Karpas-422 (cell line): ENCODE data around the gene LDHD. TPM values are rescaled to one million over a fixed set of nuclear protein-coding genes. Genes with fewer than 3 reads are reported as not detected.

Source experiments
- DNase-seq: peaks from one replicate; pipeline ENCODE4 v3.0.0-alpha.2; 2015
- H2AFZ ChIP-seq: fragments of 200-600 bp; sonication (generic); 2 replicates; pipeline ENCODE4 v1.6.1; 2014; ENCODE audit warnings: antibody characterized with exemption, low read length, mixed read lengths
- H3K27ac ChIP-seq: fragments of 200-600 bp; sonication (generic); 2 replicates; pipeline ENCODE4 v1.5.1; 2014; ENCODE audit warnings: mild to moderate bottlenecking, low read length, moderate library complexity
- H3K27me3 ChIP-seq: fragments of 200-600 bp; sonication (generic); 2 replicates; pipeline ENCODE4 v1.6.1; 2014; ENCODE audit warnings: low read length, mixed read lengths
- H3K36me3 ChIP-seq: fragments of 200-600 bp; sonication (generic); 2 replicates; pipeline ENCODE4 v1.6.1; 2014; ENCODE audit warnings: low read length, mixed read lengths; ENCODE audit not compliant: insufficient read depth
- H3K4me1 ChIP-seq: fragments of 200-600 bp; sonication (generic); 2 replicates; pipeline ENCODE4 v1.6.1; 2014; ENCODE audit warnings: mild to moderate bottlenecking, low read length, mixed read lengths
- H3K4me2 ChIP-seq: fragments of 200-600 bp; sonication (generic); 2 replicates; pipeline ENCODE4 v1.6.1; 2014; ENCODE audit warnings: low read length, low read depth, mild to moderate bottlenecking; ENCODE audit not compliant: poor library complexity, severe bottlenecking
- H3K4me3 ChIP-seq: fragments of 200-600 bp; sonication (generic); 2 replicates; pipeline ENCODE4 v1.5.1; 2014; ENCODE audit warnings: mild to moderate bottlenecking, antibody characterized with exemption, low read length, mixed read lengths
- H3K79me2 ChIP-seq: fragments of 200-600 bp; sonication (generic); 2 replicates; pipeline ENCODE4 v1.6.1; 2014; ENCODE audit warnings: mild to moderate bottlenecking, low read length, mixed read lengths
- H3K9ac ChIP-seq: fragments of 200-600 bp; sonication (generic); 2 replicates; pipeline ENCODE4 v1.6.0; 2014; ENCODE audit warnings: low read length
- H3K9me2 ChIP-seq: fragments of 200-600 bp; sonication (generic), shearing (Covaris generic); replicated peaks from 2 replicates; pipeline ENCODE4 v1.6.0; 2014; ENCODE audit warnings: mild to moderate bottlenecking, low read length, moderate library complexity; ENCODE audit not compliant: insufficient read depth
- H3K9me3 ChIP-seq: fragments of 300-700, 200-600 bp; sonication (generic); 2 replicates; pipeline ENCODE4 v1.6.1; 2014; ENCODE audit warnings: low read length, mixed read lengths
- H4K20me1 ChIP-seq: fragments of 200-600 bp; sonication (generic); 2 replicates; pipeline ENCODE4 v1.6.1; 2014; ENCODE audit warnings: mild to moderate bottlenecking, antibody characterized with exemption, low read length, low read depth; ENCODE audit not compliant: insufficient read depth
- total RNA-seq: library from RNA; depleted of rRNA; stranded (reverse); fragments of >200 nt; shearing (Covaris generic); gene quantifications from 2 replicates; pipeline ENCODE4 v1.2.3, GENCODE V29; 2014; ENCODE audit warnings: low replicate concordance; rRNA removed

LDHD gene
- total RNA-seq: 0.79 TPM in 1 of 2 replicates, not detected in the other

DNA sequence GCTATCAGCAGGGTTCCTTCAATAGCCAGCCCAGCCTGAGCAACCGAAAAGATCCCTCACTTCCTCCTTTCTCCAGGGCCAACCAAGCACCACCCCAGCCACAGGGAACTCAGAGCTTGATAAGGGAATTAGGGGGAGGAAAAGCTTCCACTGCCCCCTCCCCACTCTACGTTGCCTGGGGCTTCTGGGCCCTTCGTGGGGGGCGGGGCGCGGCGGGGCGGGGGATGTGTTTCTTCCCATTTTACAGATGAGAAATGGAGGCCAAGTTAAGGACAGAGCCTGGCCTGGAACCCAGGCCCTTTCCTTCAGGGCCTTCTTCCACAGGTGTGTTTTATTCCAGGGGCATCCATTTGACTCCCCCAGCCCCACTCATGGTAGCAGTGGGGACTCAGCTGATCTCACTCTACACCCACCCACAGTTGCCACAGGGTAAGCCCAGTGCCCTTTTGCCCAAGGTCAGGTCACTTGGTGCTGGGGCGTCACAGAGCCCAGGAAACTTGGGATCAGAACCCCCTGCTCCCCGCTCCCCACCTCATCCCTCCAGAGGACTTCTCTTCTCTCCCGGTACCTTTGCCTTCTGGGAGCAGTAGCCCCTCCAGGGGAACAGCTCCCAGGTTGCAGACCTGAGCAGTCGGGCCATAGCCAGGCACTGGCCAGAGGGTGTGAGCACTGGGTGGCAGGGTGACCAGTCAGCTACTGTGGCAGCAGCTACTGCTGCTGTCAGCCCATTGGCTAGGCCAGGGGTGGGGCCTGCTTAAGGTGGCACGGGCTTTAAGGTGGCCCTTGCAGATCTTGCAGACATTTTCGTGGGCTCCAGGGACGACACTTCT, at the start of gene LDHD:
Gene LDHD (minus strand): TSS at position 700 of the 830 bp plus-strand sequence. CDS start 60 bp downstream, at position 640.
- no peaks in the 10 kb centered on the region for H3K36me3 ChIP-seq
- no peaks in the 10 kb centered on the region for H3K9me2 ChIP-seq
- no peaks in the 10 kb centered on the region for H4K20me1 ChIP-seq
- H2AFZ ChIP-seq: no peak within 1 kb of the TSS
- H3K4me1 ChIP-seq: peaks cover 6% of the 10 kb centered on the region
- H3K27me3 ChIP-seq: no peaks in the 10 kb centered on the region
- no peak within 1 kb of the TSS for H3K27ac ChIP-seq
- H3K9ac ChIP-seq: no peak within 1 kb of the TSS
- H3K4me3 ChIP-seq: peak within 1 kb of the TSS; percentile 21; the same call in 1 of the 2 replicates
- no peaks in the 10 kb centered on the region for H3K79me2 ChIP-seq
- peaks cover 1% of the 10 kb centered on the region for H3K9me3 ChIP-seq
- H3K4me2 ChIP-seq: no peak within 1 kb of the TSS
- DNase-seq: peak; percentile 57

DNA sequence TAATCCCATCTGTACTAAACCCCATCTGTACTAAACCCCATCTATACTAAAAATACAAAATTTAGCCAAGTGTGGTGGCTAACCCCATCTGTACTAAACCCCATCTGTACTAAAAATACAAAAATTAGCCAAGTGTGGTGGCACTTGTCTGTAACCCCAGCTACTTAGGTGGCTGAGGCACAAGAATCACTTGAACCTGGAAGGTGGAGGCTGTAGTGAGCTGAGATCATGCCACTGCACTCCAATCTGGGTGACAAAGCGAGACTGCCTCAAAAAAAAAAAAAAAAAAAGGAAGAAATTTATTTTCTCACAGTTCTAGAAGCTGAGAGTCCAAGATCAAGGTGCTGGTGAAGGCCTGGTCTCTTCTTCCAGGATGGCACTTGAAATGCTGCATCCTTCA, 43.8 kb upstream of the LDHD start:
- peaks cover 8% of the 10 kb centered on the region for H3K4me1 ChIP-seq
- no peaks in the 10 kb centered on the region for H3K27me3 ChIP-seq
- no peak overlapping the region for H3K9ac ChIP-seq
- H3K9me3 ChIP-seq: peaks cover 3% of the 10 kb centered on the region; the same call in 1 of the 2 replicates
- H3K36me3 ChIP-seq: peaks cover 34% of the 10 kb centered on the region
- H3K79me2 ChIP-seq: peaks cover 20% of the 10 kb centered on the region
- no peak overlapping the region for H3K4me3 ChIP-seq
- H2AFZ ChIP-seq: no peak overlapping the region
- no peaks in the 10 kb centered on the region for H4K20me1 ChIP-seq
- H3K9me2 ChIP-seq: no peaks in the 10 kb centered on the region
- DNase-seq: no peak
- no peak overlapping the region for H3K27ac ChIP-seq
- no peak overlapping the region for H3K4me2 ChIP-seq

DNA sequence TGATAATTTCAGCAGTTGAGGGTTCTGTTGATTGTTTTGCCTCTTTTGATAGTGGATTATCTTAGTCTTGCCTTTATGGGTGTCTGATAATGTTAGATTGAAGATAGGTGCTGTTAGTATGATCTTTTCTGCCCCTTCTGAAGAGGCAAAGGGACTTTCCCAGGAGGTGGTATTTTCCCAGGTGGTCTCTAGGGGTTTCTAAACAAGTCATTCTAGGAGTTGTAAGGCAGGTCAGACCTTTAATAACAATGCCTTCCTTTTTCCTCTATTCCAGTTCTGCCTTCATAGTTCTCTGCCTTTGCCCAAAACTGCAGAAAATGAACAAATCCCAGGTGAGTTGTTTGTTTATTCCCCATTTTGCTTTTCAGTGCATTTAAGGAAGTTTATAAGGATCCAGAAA, 36.1 kb upstream of the LDHD start:
- no peaks in the 10 kb centered on the region for H4K20me1 ChIP-seq
- H3K9me3 ChIP-seq: peaks cover 17% of the 10 kb centered on the region
- no peak overlapping the region for H3K9ac ChIP-seq
- H3K4me2 ChIP-seq: no peak overlapping the region
- no peaks in the 10 kb centered on the region for H3K27me3 ChIP-seq
- no peak overlapping the region for H2AFZ ChIP-seq
- no peak for DNase-seq
- H3K4me1 ChIP-seq: peaks cover 13% of the 10 kb centered on the region; the same call in 1 of the 2 replicates
- no peaks in the 10 kb centered on the region for H3K9me2 ChIP-seq
- peaks cover 43% of the 10 kb centered on the region for H3K36me3 ChIP-seq
- H3K4me3 ChIP-seq: no peak overlapping the region
- H3K27ac ChIP-seq: no peak overlapping the region
- H3K79me2 ChIP-seq: peaks cover 60% of the 10 kb centered on the region

DNA sequence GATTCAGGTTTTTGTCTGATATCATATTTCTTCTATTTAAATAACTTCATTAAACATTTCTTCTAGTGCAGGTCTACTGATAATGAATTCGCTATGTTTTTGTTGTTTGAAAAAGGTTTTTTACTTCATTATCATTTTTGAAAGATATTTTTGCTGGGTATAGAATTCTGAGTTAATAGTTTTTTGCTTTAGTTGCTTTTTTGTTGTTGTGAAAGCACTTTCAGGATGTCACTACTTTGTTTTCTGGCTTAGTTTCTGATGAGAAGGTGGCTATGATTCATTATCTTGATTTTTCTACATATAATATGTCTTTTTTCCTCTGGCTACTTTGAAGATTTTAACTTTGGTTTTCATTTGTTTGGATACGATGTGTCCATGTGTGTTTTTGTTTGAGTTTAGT, 35.2 kb upstream of the LDHD start:
- Histone ChIP-seq H3K36me3 (peaks cover 43% of the 10 kb centered on the region), H3K4me3 (no peak overlapping the region), H4K20me1 (no peaks in the 10 kb centered on the region), H3K79me2 (peaks cover 58% of the 10 kb centered on the region), H3K27me3 (no peaks in the 10 kb centered on the region), H2AFZ (no peak overlapping the region), H3K9ac (no peak overlapping the region), H3K4me2 (no peak overlapping the region), H3K4me1 (peaks cover 13% of the 10 kb centered on the region; the same call in 1 of the 2 replicates), H3K9me3 (peaks cover 17% of the 10 kb centered on the region), H3K27ac (no peak overlapping the region), H3K9me2 (no peaks in the 10 kb centered on the region)
- peak; percentile 34 for DNase-seq

DNA sequence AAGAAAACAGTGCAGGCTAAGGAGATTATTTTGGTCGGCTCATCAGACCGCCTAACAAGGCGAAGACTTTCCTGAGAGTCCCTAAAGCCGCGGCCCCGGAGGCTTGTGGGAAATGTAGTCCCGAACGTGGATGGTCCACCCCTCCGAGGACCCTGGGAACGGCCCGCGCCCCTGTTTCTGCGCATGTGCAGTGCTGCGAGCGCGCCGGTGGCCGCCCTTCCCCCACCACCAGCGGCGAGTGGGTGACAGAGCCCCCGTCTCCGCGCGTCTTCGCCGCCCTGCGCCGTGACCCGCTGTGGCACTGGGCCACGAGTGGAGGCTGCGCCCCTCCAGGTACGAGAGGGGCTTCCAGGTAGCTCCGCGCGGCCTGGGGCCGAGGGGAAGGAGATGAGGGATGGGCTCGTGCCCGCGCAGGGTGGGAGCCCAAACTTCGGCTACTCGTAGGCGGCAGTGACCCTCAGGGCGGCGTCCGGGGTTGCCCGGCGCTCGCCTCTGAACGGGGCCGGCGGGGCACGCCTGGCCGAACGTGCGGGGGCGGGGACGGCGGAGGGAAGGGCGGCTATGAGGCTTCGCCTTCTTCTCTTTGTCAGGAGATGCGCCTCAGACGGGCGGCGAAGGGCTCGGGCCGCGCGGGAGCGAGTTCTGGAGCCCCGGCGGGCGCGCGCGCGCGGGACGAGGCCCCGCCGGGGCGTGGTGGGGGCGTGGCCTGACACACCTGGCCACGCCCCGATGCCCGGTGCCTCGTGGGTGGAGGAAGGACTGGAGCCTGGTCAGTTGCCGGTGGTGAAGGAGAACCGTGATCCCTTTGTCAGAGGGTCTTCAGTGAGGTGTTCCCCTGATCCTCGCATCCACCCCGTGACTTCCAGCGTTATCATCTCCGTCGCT, 32.0 kb upstream of the LDHD start, which contains the start of gene ZFP1:
Gene ZFP1 (plus strand): TSS at position 214 of the 885 bp plus-strand sequence. CDS start 4,428 bp downstream, outside the sequence.
- Histone ChIP-seq H3K9me3 (peaks cover 17% of the 10 kb centered on the region), H3K79me2 (peaks cover 46% of the 10 kb centered on the region), H2AFZ (peak within 1 kb of the TSS; percentile 93), H4K20me1 (no peaks in the 10 kb centered on the region), H3K36me3 (peaks cover 22% of the 10 kb centered on the region), H3K27me3 (no peaks in the 10 kb centered on the region), H3K9ac (peak within 1 kb of the TSS; percentile 99), H3K4me1 (peaks cover 11% of the 10 kb centered on the region; the same call in 1 of the 2 replicates), H3K4me2 (peak within 1 kb of the TSS; percentile 85), H3K4me3 (peak within 1 kb of the TSS; percentile 97), H3K9me2 (no peaks in the 10 kb centered on the region), H3K27ac (peak within 1 kb of the TSS; percentile 79)
- DNase-seq: peak; percentile 97

DNA sequence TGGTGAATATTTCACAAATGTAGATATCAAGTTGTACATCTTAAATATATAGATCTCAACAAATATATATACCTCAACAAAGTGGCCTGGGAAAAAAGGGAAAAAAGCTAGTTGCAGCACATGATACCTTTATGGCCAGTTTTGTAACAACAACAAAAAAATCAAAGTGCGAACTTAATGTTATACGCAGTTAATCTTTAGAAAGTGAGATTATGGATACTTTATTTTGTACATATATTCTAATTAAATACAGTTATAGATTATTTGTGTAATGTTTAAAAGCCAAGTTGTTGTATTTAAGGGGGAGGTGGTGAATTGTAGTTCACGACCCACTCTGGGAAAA, 31.4 kb upstream of the LDHD start:
- H3K4me3 ChIP-seq: peak overlapping the region; percentile 97
- no peaks in the 10 kb centered on the region for H4K20me1 ChIP-seq
- peaks cover 11% of the 10 kb centered on the region; the same call in 1 of the 2 replicates for H3K4me1 ChIP-seq
- peaks cover 16% of the 10 kb centered on the region for H3K36me3 ChIP-seq
- peak overlapping the region; percentile 93; the same call in 1 of the 2 replicates for H2AFZ ChIP-seq
- H3K9me2 ChIP-seq: no peaks in the 10 kb centered on the region
- no peak overlapping the region for H3K9ac ChIP-seq
- H3K4me2 ChIP-seq: peak overlapping the region; percentile 85
- H3K27me3 ChIP-seq: no peaks in the 10 kb centered on the region
- no peak overlapping the region for H3K27ac ChIP-seq
- no peak for DNase-seq
- H3K9me3 ChIP-seq: peaks cover 13% of the 10 kb centered on the region
- peaks cover 40% of the 10 kb centered on the region for H3K79me2 ChIP-seq

DNA sequence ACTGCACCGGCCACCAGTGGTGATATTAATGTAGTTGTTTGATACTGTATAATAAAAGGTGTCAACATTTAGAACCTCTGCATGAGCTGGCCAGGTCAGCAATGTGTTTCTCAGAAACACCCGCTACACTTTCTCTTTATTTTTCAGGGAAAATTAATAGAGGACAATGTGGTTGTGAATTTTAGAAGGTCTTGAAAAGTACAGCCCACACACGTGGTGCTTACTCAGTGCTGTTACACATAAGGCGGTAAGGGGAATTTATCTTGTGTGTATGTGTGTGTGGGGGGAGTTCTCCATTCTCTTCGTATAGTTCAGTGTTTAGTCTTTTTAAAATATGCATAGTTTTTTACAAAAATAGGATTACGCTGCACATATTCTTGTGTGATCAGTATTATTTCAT, 27.4 kb upstream of the LDHD start:
- H3K4me3 ChIP-seq: no peak overlapping the region
- H4K20me1 ChIP-seq: no peaks in the 10 kb centered on the region
- H3K9me3 ChIP-seq: no peaks in the 10 kb centered on the region
- no peaks in the 10 kb centered on the region for H3K9me2 ChIP-seq
- no peak overlapping the region for H3K4me2 ChIP-seq
- DNase-seq: no peak
- H2AFZ ChIP-seq: no peak overlapping the region
- peaks cover under 1% of the 10 kb centered on the region for H3K79me2 ChIP-seq
- H3K27me3 ChIP-seq: no peaks in the 10 kb centered on the region
- no peak overlapping the region for H3K9ac ChIP-seq
- no peak overlapping the region for H3K27ac ChIP-seq
- peaks cover 4% of the 10 kb centered on the region; the same call in 1 of the 2 replicates for H3K4me1 ChIP-seq
- H3K36me3 ChIP-seq: no peaks in the 10 kb centered on the region

DNA sequence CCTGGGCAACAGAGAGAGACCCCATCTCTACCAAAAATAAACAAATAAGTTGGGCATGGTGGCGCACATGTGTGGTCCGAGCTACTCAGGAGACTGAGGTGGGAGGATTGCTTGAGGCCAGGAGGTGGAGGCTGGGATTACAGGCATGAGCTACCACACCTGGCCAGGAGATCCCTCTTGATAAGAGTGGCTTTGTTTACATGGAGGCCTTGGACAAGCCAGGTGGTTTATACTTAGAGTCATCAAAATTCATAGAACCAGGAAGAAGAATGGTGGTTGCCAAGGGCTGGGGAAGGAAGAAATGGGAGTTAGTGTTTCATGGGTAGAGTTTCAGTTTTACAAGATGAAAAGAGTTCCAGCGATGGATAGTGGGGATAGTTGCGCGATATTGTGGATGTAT, 22.9 kb upstream of the LDHD start:
- Histone ChIP-seq H2AFZ (no peak overlapping the region), H3K27ac (no peak overlapping the region), H3K36me3 (no peaks in the 10 kb centered on the region), H3K9me3 (no peaks in the 10 kb centered on the region), H4K20me1 (no peaks in the 10 kb centered on the region), H3K4me2 (no peak overlapping the region), H3K9me2 (no peaks in the 10 kb centered on the region), H3K9ac (no peak overlapping the region), H3K79me2 (no peaks in the 10 kb centered on the region), H3K27me3 (no peaks in the 10 kb centered on the region), H3K4me1 (no peaks in the 10 kb centered on the region), H3K4me3 (no peak overlapping the region)
- no peak for DNase-seq
